Activated B cell treated with CpG ODN at 0.5 μM for 24 hours (primary cell): Measurements from ENCODE around the gene ATG2A. TPM values are rescaled to one million over a fixed set of nuclear protein-coding genes. Genes with fewer than 3 reads are reported as not detected.

Experiments
- ATAC-seq: fragments of 200-7000 bp; cut with Tn5 transposase; one replicate; pipeline ENCODE4 v1.10.0; 2021; ENCODE audit warnings: low read depth, mild to moderate bottlenecking, moderate library complexity
- CTCF ChIA-PET: fragments of 350-600 bp; sonication (Branson Sonifier 250); formaldehyde crosslinking; loops from one replicate; lab custom pipeline; 2021; ENCODE audit warnings: antibody characterized with exemption; lab: Charles Lee
- POLR2A ChIA-PET: fragments of 350-600 bp; sonication (Branson Sonifier 250); formaldehyde crosslinking; loops from one replicate; lab custom pipeline; 2021; ENCODE audit warnings: antibody characterized with exemption; lab: Charles Lee
- DNase-seq: peaks from one replicate; pipeline ENCODE4 v3.0.0; 2022
- H3K27ac Mint-ChIP-seq: one replicate; pipeline ENCODE4 v1.8.0; 2020; ENCODE audit warnings: mixed read lengths
- H3K27me3 Mint-ChIP-seq: one replicate; pipeline ENCODE4 v1.8.0; 2021; ENCODE audit warnings: mixed read lengths
- H3K36me3 Mint-ChIP-seq: one replicate; pipeline ENCODE4 v1.8.0; 2021; ENCODE audit warnings: low read depth, mixed read lengths
- H3K4me1 Mint-ChIP-seq: one replicate; pipeline ENCODE4 v1.8.0; 2021; ENCODE audit warnings: mixed read lengths
- H3K4me3 Mint-ChIP-seq: one replicate; pipeline ENCODE4 v1.8.0; 2020; ENCODE audit warnings: mild to moderate bottlenecking, mixed read lengths
- H3K9me3 Mint-ChIP-seq: one replicate; pipeline ENCODE4 v1.8.0; 2020; ENCODE audit warnings: mixed read lengths
- CTCF ChIP-seq: fragments of 200-600 bp; IDR thresholded peaks from one replicate; pipeline ENCODE4 v1.8.0; 2022; ENCODE audit warnings: antibody characterized with exemption, mild to moderate bottlenecking
- intact Hi-C: fragments of 100-400 bp; cut with micrococcal nuclease; formaldehyde crosslinking; loops from one replicate; pipeline ENCODE4 v1.15.1; 2024
- total RNA-seq: library from RNA; stranded (reverse); gene quantifications from 2 replicates; pipeline ENCODE4 v1.2.3, GENCODE V29; 2022

The ATG2A gene
- total RNA-seq, 1 donor from 2014 or later = 35.0 TPM

- ATAC-seq (peak; percentile 6), DNase-seq (no peak)
These were observed 37.6 kb downstream of the ATG2A start for GRCh38 chr11:64879244-64879900.

GRCh38 chr11:64878494-64879243, 38.3 kb downstream of the ATG2A start, which contains the start of gene EHD1:
TSS of gene EHD1 (minus strand) at chr11:64878621. CDS start at chr11:64878464, 157 bp downstream.
- intact Hi-C loops = loop anchor here (1.0 to 2.0 kb wide), 9 partner anchors 10 to 239 kb away; partner anchors contain the start of genes ARL2, ATG2A, MEN1 and SF1
- CTCF ChIA-PET = interaction anchor here (0.8 to 11.5 kb wide), 9 partner anchors 8 to 107 kb away, joined by 3 to 163 read pairs (median 5); partner anchors contain the start of gene CDC42BPG
- peak within 1 kb of the TSS; percentile 97 for H3K4me3 Mint-ChIP-seq
- peak within 1 kb of the TSS; percentile 95 for H3K27ac Mint-ChIP-seq
- no peak for TF ChIP-seq CTCF
- peaks cover 57% of the 10 kb centered on the region for H3K4me1 Mint-ChIP-seq
- peaks cover 41% of the 10 kb centered on the region for H3K36me3 Mint-ChIP-seq
- no peaks in the 10 kb centered on the region for H3K9me3 Mint-ChIP-seq
- DNase-seq (peak; percentile 98), ATAC-seq (peak; percentile 81)
- H3K27me3 Mint-ChIP-seq = no peaks in the 10 kb centered on the region
- POLR2A ChIA-PET = interaction anchor here (0.7 to 27.8 kb wide), 10 partner anchors 9 to 134 kb away, joined by 3 to 1194 read pairs (median 8); partner anchors contain the start of genes CDC42BPG, RASGRP2 and SF1

More at GRCh38 chr11:64879244-64879900, 37.6 kb downstream of the ATG2A start:
- Mint-ChIP-seq H3K36me3 (peaks cover 38% of the 10 kb centered on the region), H3K27ac (peak overlapping the region; percentile 95), H3K4me3 (peak overlapping the region; percentile 97), H3K9me3 (no peaks in the 10 kb centered on the region), H3K4me1 (peaks cover 54% of the 10 kb centered on the region), H3K27me3 (no peaks in the 10 kb centered on the region)
- intact Hi-C loops = loop anchor here (2.0 kb wide), 2 partner anchors 21 to 101 kb away; partner anchors contain the start of gene SF1
- ChIA-PET CTCF (interaction anchor here (0.8 to 11.5 kb wide), 4 partner anchors 8 to 35 kb away, joined by 4 to 163 read pairs (median 18); partner anchors contain the start of gene CDC42BPG), POLR2A (interaction anchor here (0.8 to 27.8 kb wide), 8 partner anchors 9 to 1024 kb away, joined by 3 to 1194 read pairs (median 14); partner anchors contain the start of genes CDC42BPG, RASGRP2 and SF1)
- no peak for TF ChIP-seq CTCF

GRCh38 chr11:64878223-64878493, 38.9 kb downstream of the ATG2A start:
- intact Hi-C loops = loop anchor here (1.0 to 2.0 kb wide), 9 partner anchors 10 to 239 kb away; partner anchors contain the start of genes ARL2, ATG2A, MEN1 and SF1
- CTCF ChIA-PET = interaction anchor here (0.9 to 11.5 kb wide), 7 partner anchors 9 to 106 kb away, joined by 3 to 163 read pairs (median 10); no protein-coding TSS in a partner anchor
- Mint-ChIP-seq H3K27ac (peak overlapping the region; percentile 82), H3K4me3 (peak overlapping the region; percentile 97), H3K27me3 (no peaks in the 10 kb centered on the region), H3K36me3 (peaks cover 46% of the 10 kb centered on the region), H3K9me3 (no peaks in the 10 kb centered on the region), H3K4me1 (peaks cover 62% of the 10 kb centered on the region)
- POLR2A ChIA-PET = interaction anchor here (0.5 to 27.8 kb wide), 9 partner anchors 10 to 134 kb away, joined by 3 to 1194 read pairs (median 11); partner anchors contain the start of genes CDC42BPG, RASGRP2 and SF1
- ATAC-seq = peak; percentile 10
- no peak for TF ChIP-seq CTCF
- no peak for DNase-seq

- no peak for TF ChIP-seq CTCF
- Mint-ChIP-seq H3K27me3 (no peaks in the 10 kb centered on the region), H3K4me3 (peak overlapping the region; percentile 97), H3K27ac (peak overlapping the region; percentile 82), H3K4me1 (peaks cover 67% of the 10 kb centered on the region), H3K36me3 (peaks cover 52% of the 10 kb centered on the region), H3K9me3 (no peaks in the 10 kb centered on the region)
- CTCF ChIA-PET = interaction anchor here (0.9 to 11.5 kb wide), 7 partner anchors 10 to 106 kb away, joined by 3 to 163 read pairs (median 10); no protein-coding TSS in a partner anchor
- intact Hi-C loops = loop anchor here (1.0 to 2.0 kb wide), 9 partner anchors 11 to 240 kb away; partner anchors contain the start of genes ARL2, ATG2A, MEN1 and SF1
- POLR2A ChIA-PET = interaction anchor here (0.5 to 27.8 kb wide), 12 partner anchors 10 to 203 kb away, joined by 3 to 1194 read pairs (median 6); partner anchors contain the start of genes CDC42BPG, RASGRP2 and SF1
- ATAC-seq = peak; percentile 13
- no peak for DNase-seq
These were observed 39.4 kb downstream of the ATG2A start for GRCh38 chr11:64877390-64878222.
